Activated CD4-positive, alpha-beta T cell treated with anti-CD3 and anti-CD28 coated beads for 48 hours (primary cell): ENCODE results near the gene DHRSX.
"Not testable (repeated sequence)": the region's sequence is repeated elsewhere in the genome, so short reads cannot be mapped to it uniquely, and the experiment has no call there.

Source experiments
- DNase-seq: peaks from one replicate; pipeline ENCODE4 v3.0.0-alpha.2; 2020

Gene DHRSX

DNA sequence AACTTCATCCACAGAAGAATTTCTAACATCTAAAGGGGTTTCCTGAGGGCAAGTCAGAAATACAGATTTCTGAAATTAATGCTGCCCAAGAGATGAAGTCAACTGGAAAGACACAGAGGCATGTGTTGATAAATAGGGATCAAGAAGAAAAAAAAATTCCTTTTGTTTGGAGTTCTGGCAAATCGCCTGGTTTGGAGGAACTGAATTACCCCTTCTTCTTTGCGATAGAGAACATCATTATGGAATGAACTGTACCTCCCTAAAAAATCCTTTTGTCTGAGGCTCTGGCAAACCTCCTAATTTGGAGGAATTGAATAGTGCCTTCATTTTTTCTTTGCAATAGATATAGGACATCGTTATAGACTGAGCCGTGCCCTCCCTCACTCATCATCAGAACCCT is 200.9 kb downstream of the DHRSX start:
- DNase-seq = no peak

- no peak for DNase-seq
Observed at GRCh38 chrX:2286731-2287130, 214.0 kb downstream of the DHRSX start.

DNA sequence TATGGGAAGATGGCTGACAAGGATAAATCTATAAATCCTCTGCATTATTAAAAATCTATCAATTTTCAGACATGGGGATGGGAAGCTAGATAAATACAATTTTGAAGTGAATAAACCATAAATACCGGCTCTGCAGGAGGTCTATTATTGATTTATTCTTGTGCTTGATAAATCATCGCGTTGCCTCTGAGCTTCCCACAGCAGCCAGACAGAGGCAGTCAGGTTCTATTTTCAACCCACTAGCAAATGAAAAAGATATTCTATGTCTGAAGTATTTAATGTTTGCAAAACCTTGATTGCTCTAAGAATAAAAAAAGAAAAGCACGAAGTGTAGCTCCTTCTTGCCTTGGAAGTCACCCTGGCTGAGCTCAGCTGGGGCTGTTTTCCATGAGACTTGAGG is 216.2 kb downstream of the DHRSX start:
- no peak for DNase-seq

GRCh38 chrX:2284133-2284532 is 216.6 kb downstream of the DHRSX start:
- DNase-seq = no peak

DNA sequence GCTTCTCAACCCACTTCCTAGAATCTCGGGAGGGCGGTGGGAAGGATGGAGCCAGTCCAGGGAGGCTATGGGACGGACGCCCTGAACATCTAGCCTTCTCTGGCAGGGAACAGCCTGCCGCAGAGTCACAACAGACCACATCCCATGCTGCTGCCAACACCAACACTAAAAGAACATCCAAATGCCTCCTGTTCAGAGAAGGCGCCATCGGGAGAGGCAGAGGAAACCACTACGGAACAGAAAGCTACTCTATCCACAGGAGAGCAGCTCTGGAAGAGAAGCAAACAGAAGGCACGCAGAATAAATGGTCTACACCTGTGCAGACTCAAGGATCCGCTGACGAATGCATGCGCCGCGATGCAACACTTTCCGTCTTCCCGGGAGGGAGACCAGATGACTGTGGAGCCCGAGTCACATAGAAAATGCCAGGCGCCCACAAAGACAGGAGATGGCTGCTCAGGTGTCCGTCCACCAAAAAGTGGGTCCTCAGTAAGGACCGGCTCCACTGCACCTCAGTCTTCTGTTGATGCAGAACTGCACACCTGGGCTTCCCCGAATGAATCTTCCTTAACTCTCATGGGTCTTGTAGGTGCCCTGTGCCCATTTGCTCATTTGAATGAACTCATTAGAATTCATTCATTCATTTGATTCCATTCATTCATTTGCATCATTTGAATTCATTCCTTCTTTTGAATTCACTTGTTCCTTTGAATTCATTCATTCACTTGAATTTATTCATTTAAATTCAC is 217.5 kb downstream of the DHRSX start:
- no peak for DNase-seq

DNA sequence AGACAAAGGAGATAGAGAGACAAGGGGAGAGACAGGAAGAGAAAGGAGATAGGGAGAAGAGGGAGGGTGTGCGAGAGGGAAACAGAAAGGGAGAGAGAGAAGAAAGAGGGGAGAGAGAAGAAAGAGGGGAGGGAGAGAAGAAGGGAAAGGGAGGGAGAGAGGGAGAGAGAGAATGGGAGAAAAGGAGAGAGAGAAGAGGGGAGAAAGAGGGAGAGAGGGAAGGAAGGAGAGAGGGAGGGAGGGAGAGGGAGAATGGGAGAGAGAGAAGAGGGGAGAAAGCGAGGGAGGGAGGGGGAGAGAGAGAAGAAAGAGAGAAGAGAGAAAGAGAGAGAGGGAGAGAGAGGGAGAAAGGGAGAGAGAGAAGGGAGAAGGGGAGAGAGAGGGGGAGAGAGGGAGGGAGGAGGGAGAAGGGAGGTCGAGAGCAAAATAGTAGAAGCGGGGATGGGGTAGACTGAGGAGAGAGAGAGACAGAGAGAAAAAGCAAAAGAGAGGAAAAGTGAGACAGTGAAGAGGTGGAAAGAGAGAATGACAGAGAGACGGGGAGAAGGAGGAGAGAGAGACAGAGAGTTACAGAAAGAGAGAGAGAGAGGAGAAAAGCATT is 218.2 kb downstream of the DHRSX start:
- no peak for DNase-seq

DNA sequence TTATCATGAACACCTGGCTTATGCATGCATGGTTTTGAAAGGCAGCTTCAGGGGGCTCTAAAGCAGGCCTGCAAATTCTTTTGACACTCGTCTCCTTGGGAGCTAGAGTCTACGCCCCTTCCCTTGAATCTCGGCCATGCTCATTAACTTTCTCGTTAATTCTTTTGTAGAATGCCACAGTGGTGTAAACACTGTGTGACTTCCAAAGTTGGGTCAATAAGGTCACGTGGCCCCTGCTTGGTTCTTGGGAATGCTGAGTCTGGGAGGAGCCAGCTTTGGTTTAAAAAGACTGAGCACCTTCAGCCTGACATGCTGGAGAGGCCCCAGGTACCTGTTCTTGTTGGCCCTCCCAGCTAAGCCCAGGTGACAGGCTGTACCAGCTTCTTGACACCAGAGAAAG is 228.4 kb downstream of the DHRSX start:
- no peak for DNase-seq

DNA sequence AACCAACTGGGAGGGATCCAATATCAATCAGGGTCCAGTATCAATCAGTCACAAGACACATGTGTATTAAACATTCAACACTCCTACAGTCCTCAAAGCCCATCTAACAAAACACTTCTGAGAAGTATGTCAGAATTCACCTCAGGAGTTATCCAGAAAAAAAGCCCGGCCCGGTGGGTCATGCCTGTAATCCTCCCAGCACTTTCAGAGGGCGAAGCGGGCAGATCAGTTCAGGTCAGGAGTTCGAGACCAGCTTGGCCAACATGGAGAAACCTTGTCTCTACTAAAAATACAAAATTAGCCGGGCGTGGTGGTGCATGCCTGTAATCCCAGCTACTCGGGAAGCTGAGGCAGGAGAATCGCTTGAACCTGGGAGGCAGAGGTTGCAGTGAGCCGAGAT is 229.2 kb downstream of the DHRSX start:
- not testable (repeated sequence) for DNase-seq

GRCh38 chrX:2270783-2271182 is 230.0 kb downstream of the DHRSX start:
- not testable (repeated sequence) for DNase-seq

DNA sequence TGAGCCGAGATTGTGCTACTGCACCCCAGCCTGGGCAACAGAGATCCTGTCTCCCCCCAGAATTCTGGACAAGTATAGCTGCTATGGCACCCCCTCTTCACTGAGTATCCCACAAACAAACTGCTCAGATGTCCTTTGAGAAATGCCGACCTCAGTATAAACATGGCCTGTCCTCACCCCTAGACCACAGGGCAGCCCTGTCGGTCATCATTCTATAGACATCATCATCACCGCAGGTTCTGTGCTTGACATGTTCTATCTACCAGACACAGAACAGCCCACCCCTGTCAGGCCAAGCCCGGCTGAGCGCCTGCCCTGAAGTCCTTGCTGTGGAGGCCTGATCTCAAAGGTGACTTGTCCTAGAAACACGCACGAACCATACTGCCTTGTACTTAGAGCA is 232.9 kb downstream of the DHRSX start:
- no peak for DNase-seq

DNA sequence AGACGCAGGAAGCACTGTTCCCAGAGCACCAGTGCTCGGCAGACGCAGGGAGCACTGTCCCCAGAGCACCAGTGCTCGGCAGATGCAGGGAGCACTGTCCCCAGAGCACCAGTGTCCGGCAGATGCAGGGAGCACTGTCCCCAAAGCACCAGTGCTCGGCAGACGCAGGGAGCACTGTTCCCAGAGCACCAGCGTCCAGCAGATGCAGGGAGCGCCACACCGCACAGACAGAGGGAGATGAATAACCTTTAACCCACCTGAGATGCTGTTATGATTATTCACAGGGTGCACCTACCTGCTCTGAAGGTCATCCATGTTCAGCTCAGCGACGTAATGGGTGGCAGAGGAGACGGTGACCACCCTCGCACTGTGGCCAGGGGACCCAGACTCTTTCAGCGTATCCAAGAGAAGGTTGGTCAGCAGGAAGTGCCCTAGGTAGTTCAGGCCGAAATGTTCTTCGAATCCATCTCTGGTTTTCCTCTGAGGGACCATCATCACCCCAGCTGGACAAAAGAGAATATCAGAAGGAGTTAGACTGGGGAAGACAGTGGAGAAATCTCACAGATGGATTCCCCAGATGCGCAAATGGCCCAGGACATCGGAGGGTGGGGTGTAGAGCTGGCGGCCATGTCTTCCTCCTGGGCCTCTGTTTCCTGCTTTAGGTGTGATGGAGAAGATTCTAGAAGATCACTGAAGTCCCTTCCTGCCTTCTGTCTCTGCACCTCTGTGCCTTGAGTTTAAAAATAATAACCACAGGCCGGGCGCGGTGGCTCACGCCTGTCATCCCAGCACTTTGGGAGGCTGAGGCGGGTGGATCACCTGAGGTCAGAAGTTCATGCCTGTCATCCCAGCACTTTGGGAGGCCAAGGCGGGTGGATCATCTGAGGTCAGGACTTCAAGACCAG is 234.1 kb downstream of the DHRSX start:
- no peak for DNase-seq

DNA sequence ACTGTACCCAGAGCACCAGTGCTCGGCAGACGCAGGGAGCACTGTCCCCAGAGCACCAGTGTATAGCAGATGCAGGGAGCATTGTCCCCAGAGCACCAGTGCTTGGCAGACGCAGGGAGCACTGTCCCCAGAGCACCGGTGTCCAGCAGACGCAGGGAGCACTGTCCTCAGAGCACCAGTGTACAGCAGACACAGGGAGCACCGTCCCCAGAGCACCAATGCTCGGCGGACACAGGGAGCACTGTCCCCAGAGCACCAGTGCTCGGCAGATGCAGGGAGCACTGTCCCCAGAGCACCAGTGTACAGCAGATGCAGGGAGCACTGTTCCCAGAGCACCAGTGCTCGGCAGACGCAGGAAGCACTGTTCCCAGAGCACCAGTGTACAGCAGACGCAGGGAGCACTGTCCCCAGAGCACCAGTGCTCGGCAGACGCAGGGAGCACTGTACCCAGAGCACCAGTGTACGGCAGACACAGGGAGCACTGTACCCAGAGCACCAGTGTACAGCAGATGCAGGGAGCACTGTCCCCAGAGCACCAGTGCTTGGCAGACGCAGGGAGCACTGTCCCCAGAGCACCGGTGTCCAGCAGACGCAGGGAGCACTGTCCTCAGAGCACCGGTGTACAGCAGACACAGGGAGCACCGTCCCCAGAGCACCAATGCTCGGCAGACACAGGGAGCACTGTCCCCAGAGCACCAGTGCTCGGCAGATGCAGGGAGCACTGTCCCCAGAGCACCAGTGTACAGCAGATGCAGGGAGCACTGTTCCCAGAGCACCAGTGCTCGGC is 234.9 kb downstream of the DHRSX start:
- DNase-seq = not testable (repeated sequence)

- no peak for DNase-seq
Observed at GRCh38 chrX:2264179-2265030, 236.4 kb downstream of the DHRSX start.

DNA sequence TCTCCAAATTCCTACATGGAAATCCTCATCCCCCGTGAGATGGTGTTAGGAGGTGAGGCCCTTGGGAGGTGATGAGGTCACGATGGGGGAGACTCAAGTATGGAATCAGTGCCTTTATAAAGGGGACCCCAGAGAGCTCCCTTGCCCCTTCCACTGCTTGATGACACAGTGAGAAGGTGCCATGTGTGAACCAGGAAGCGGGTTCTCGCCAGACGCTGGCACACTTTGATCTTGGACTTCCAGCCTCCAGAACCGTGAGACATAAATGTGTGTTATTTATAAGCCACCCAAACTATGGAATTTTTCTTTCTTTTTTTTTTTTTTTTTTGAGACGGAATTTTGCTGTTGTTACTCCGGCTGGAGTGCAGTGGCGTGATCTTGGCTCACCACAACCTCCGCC is 237.6 kb downstream of the DHRSX start:
- DNase-seq = no peak

GRCh38 chrX:2262668-2263055 is 238.1 kb downstream of the DHRSX start:
- DNase-seq = no peak

GRCh38 chrX:2261831-2262667 is 238.7 kb downstream of the DHRSX start:
- no peak for DNase-seq

DNA sequence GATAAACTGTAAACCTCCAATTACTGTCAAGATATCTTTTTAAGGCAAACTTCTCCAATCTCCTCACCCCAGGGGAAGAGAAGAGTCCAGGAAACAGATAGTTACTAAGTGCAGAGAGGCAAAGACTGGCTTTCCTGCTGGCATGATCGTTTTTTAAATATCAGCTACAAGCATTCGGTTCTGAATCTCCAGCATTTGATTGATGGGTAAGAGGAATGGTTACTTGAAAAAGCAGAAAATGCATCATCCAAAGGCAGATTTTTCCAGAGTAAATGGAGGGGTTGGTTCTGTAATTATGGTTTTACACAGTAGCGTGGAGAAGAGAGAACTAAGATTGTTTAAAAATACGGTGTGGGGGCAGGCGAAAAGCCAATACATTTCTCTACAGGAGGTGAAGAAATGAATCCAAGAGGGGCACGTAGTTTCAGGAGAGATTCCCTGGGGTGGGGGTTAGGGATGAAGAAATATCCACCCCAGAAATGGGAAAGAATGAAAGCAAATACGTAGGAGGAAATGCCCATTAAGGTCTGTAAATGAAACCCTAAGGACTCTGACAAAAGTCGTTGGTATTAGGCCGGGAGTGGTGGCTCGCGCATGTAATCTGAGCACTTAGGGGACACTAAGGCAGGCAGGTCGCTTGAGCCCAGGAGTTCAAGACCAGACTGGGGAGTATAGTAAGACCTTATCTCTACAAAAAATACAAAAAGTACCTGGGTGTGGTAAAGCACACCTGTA is 248.3 kb downstream of the DHRSX start:
- no peak for DNase-seq

- no peak for DNase-seq
Observed at GRCh38 chrX:2251211-2251610, 249.6 kb downstream of the DHRSX start.

DNA sequence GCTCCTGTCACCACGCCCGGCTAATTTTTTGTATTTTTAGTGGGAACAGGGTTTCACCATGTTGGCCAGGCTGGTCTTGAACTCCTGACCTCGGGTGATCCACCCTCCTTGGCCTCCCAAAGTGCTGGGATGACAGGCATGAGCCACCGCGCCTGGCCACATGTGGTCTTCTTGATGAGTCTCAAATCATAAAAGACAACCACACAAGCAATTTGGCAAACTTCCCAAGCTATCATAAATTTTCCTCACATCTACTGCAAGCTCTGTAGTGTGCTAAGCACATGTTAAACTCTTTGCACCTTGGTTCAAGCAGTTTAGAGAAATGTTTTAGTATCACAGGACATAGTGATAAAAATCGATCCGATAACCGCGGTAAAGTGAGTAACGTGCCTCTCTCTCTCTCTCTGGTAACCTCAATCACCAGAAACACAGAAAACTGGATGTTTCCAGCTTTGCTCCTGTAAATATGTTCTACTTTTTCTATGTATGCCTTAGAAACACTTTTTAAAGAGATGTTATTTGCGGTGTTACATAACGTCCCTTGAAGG is 256.8 kb downstream of the DHRSX start:
- no peak for DNase-seq

DNA sequence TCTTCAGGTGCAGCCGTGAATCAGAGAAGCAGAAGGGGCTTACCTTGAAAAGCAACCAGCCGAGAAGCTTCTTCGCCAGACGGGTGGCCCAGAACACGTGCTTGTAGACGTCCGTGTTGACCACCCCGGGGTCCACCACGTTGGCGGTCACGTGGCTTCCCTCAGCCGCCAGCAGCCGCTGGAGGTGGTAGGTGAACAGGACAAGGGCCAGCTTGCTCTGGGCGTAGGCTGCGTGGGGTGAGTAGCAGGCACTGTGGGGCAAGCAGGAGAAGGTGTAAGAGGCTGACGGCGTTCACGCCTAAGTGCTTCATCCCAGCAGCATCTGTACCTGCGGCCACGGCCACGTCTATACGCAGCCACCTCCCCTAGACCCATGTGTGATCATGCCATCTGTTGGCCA is 257.8 kb downstream of the DHRSX start:
- no peak for DNase-seq
